Measurements from ENCODE around the gene CAMK2G.

CAMK2G gene

DNA sequence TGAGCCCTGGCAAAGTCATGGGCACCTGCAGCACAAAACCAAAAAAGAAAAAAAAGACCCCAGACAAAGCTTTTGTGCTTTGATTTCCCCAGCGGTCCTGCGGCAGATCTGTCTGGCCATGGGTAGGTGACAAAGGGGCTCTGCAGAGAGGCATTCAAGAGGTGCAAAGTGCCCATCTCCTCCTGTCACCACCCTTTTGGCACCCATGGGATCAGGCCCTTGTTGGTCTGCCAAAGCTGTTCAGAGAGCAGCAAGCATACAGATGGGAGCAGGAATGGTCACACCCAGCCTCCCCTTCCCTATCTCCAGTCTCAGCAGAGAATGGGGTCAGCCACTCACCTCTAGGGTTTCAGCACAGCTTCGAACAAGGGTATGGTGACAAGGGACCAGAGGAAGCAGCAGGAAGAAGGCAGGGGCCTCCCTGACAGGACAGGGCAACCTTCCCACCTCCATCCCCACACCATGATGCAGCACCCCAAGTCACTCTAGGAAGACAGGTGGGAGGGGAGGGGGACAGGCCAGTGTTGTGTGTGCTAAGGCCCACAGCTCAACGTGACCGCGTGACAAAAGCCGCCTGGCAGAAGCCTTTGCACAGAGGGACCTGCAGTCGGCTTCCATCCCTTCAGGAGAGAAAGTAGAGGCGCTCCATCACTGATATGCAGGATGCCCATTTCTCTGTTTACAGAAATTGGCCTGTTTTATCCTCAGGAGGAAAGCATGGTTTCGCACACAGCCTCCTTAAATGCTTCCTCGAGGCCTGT, 6.3 kb downstream of the CAMK2G start:
- H3K4me3 ChIP-seq (replicated peaks; ENCODE audit: low read depth, low read length), result no peak overlapping the region
- TF ChIP-seq, protein P1, sequence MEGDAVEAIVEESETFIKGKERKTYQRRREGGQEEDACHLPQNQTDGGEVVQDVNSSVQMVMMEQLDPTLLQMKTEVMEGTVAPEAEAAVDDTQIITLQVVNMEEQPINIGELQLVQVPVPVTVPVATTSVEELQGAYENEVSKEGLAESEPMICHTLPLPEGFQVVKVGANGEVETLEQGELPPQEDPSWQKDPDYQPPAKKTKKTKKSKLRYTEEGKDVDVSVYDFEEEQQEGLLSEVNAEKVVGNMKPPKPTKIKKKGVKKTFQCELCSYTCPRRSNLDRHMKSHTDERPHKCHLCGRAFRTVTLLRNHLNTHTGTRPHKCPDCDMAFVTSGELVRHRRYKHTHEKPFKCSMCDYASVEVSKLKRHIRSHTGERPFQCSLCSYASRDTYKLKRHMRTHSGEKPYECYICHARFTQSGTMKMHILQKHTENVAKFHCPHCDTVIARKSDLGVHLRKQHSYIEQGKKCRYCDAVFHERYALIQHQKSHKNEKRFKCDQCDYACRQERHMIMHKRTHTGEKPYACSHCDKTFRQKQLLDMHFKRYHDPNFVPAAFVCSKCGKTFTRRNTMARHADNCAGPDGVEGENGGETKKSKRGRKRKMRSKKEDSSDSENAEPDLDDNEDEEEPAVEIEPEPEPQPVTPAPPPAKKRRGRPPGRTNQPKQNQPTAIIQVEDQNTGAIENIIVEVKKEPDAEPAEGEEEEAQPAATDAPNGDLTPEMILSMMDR (IDR thresholded peaks at IDR 0.05; ENCODE audit: low read depth, low read length, missing control alignments), result no peak
- DNase-seq (ENCODE audit: extremely low read depth, low read depth), result no peak

- no peak overlapping the region for H3K4me3 ChIP-seq (replicated peaks; ENCODE audit: low read depth, low read length)
- DNase-seq (ENCODE audit: extremely low read depth, low read depth), result no peak
- TF ChIP-seq, protein P1 (IDR thresholded peaks at IDR 0.05; ENCODE audit: low read depth, low read length, missing control alignments), result no peak
Observed at GRCh38 chr10:73867126-73867807, 7.1 kb downstream of the CAMK2G start.

GRCh38 chr10:73866621-73867020, 7.7 kb downstream of the CAMK2G start:
- no peak for DNase-seq (ENCODE audit: extremely low read depth, low read depth)
- H3K4me3 ChIP-seq (replicated peaks; ENCODE audit: low read depth, low read length), result no peak overlapping the region
- TF ChIP-seq, protein P1 (IDR thresholded peaks at IDR 0.05; ENCODE audit: low read depth, low read length, missing control alignments), result no peak

- TF ChIP-seq, protein P1 (IDR thresholded peaks at IDR 0.05; ENCODE audit: low read depth, low read length, missing control alignments), result no peak
- H3K4me3 ChIP-seq (replicated peaks; ENCODE audit: low read depth, low read length), result no peak overlapping the region
- no peak for DNase-seq (ENCODE audit: extremely low read depth, low read depth)
Observed at GRCh38 chr10:73865459-73866442, 8.6 kb downstream of the CAMK2G start.

GRCh38 chr10:73865107-73865458, 9.3 kb downstream of the CAMK2G start:
- no peak for DNase-seq (ENCODE audit: extremely low read depth, low read depth)
- H3K4me3 ChIP-seq (replicated peaks; ENCODE audit: low read depth, low read length), result no peak overlapping the region
- TF ChIP-seq, protein P1 (IDR thresholded peaks at IDR 0.05; ENCODE audit: low read depth, low read length, missing control alignments), result no peak

GRCh38 chr10:73864229-73864628, 10.1 kb downstream of the CAMK2G start:
- no peak for DNase-seq (ENCODE audit: extremely low read depth, low read depth)

More at GRCh38 chr10:73864229-73864628, 10.1 kb downstream of the CAMK2G start:
- no peak overlapping the region for H3K4me3 ChIP-seq (replicated peaks; ENCODE audit: low read depth, low read length)
- TF ChIP-seq, protein P1 (IDR thresholded peaks at IDR 0.05; ENCODE audit: low read depth, low read length, missing control alignments), result no peak

All from HFF-Myc (cell line).